ENCODE results near the gene HOXC12.

Gene HOXC12, protein sequence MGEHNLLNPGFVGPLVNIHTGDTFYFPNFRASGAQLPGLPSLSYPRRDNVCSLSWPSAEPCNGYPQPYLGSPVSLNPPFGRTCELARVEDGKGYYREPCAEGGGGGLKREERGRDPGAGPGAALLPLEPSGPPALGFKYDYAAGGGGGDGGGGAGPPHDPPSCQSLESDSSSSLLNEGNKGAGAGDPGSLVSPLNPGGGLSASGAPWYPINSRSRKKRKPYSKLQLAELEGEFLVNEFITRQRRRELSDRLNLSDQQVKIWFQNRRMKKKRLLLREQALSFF

DNA sequence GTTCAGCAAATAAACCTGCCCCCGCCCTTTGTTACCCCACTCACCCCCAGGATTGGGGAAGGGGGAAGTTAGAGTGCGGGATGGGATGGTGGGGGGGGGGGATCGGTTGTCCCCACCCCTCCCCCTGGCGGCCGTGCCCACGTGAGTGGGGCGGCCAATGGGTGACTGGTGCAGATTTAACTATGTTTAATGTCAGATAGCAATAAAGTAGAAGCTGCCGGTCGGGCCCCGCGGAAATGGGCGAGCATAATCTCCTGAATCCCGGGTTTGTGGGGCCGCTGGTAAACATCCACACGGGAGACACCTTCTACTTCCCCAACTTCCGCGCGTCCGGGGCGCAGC is at the start of gene HOXC12:
Gene HOXC12 (plus strand): TSS at position 210 of the 342 bp plus-strand sequence. CDS start 27 bp downstream, at position 237.
- H3K79me2 ChIP-seq (ENCODE audit: insufficient read depth, low read length): no peaks in the 10 kb centered on the region
- no peaks in the 10 kb centered on the region for H3F3A ChIP-seq (ENCODE audit: insufficient read depth, low read length)
- no peaks in the 10 kb centered on the region for H3K36me3 ChIP-seq (ENCODE audit: insufficient read depth, low read length)
- H3K9me3 ChIP-seq (ENCODE audit: low read length): no peaks in the 10 kb centered on the region
- no peaks in the 10 kb centered on the region; the same call in 1 of the 2 replicates for H3K27me3 ChIP-seq (ENCODE audit: insufficient read depth, low read length)
- H3K4me1 ChIP-seq (ENCODE audit: insufficient read depth, low read length, severe bottlenecking): no peaks in the 10 kb centered on the region
- H3K4me2 ChIP-seq (ENCODE audit: low read length): no peak within 1 kb of the TSS
- no peaks in the 10 kb centered on the region for H4K20me1 ChIP-seq (ENCODE audit: insufficient read depth, low read length)
- no peak within 1 kb of the TSS for H3K4me3 ChIP-seq (ENCODE audit: low read depth, low read length, poor library complexity, severe bottlenecking)
- no peak within 1 kb of the TSS for H2AFZ ChIP-seq (ENCODE audit: low read length)
- H3K9ac ChIP-seq (ENCODE audit: low read length): no peak within 1 kb of the TSS
- TF ChIP-seq, protein P1, sequence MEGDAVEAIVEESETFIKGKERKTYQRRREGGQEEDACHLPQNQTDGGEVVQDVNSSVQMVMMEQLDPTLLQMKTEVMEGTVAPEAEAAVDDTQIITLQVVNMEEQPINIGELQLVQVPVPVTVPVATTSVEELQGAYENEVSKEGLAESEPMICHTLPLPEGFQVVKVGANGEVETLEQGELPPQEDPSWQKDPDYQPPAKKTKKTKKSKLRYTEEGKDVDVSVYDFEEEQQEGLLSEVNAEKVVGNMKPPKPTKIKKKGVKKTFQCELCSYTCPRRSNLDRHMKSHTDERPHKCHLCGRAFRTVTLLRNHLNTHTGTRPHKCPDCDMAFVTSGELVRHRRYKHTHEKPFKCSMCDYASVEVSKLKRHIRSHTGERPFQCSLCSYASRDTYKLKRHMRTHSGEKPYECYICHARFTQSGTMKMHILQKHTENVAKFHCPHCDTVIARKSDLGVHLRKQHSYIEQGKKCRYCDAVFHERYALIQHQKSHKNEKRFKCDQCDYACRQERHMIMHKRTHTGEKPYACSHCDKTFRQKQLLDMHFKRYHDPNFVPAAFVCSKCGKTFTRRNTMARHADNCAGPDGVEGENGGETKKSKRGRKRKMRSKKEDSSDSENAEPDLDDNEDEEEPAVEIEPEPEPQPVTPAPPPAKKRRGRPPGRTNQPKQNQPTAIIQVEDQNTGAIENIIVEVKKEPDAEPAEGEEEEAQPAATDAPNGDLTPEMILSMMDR (IDR thresholded peaks at IDR 0.05; ENCODE audit: low read length): no peak
- no peak for TF ChIP-seq EZH2 (IDR thresholded peaks at IDR 0.05; ENCODE audit: borderline replicate concordance, low read length)
- no peaks in the 10 kb centered on the region for H3K9me2 ChIP-seq (ENCODE audit: low read depth, low read length)
- no peak within 1 kb of the TSS for H3K27ac ChIP-seq (ENCODE audit: low read depth, low read length, poor library complexity, severe bottlenecking)

DNA sequence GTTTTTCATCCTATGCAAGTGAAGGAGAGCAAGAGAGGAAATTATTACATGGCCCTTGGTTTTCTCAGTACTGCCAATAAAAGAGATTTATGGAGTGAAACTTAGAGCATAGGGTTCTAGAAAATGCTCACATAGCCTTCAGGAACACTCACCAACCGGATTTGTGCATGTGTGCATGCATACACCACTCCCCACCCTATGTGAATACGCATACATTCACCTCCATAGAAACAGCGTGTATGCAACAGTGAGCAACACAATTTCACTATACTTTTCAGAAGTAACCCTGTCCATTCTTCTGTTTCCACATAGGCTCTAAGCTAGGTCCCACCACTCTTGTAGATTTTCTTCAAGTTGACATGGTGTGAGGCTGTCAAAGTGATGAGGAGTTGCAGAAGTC is 47.6 kb upstream of the HOXC12 start:
- no peaks in the 10 kb centered on the region for H3K9me2 ChIP-seq (ENCODE audit: low read depth, low read length)
- H2AFZ ChIP-seq (ENCODE audit: low read length): no peak overlapping the region
- no peaks in the 10 kb centered on the region for H3F3A ChIP-seq (ENCODE audit: insufficient read depth, low read length)
- H3K79me2 ChIP-seq (ENCODE audit: insufficient read depth, low read length): no peaks in the 10 kb centered on the region
- H3K4me2 ChIP-seq (ENCODE audit: low read length): no peak overlapping the region
- H3K9me3 ChIP-seq (ENCODE audit: low read length): no peaks in the 10 kb centered on the region
- no peaks in the 10 kb centered on the region for H4K20me1 ChIP-seq (ENCODE audit: insufficient read depth, low read length)
- no peak overlapping the region for H3K4me3 ChIP-seq (ENCODE audit: low read depth, low read length, poor library complexity, severe bottlenecking)
- no peaks in the 10 kb centered on the region for H3K4me1 ChIP-seq (ENCODE audit: insufficient read depth, low read length, severe bottlenecking)
- no peak overlapping the region for H3K27ac ChIP-seq (ENCODE audit: low read depth, low read length, poor library complexity, severe bottlenecking)
- H3K27me3 ChIP-seq (ENCODE audit: insufficient read depth, low read length): no peaks in the 10 kb centered on the region
- no peak for TF ChIP-seq EZH2 (IDR thresholded peaks at IDR 0.05; ENCODE audit: borderline replicate concordance, low read length)
- TF ChIP-seq, protein P1 (IDR thresholded peaks at IDR 0.05; ENCODE audit: low read length): no peak
- no peak overlapping the region for H3K9ac ChIP-seq (ENCODE audit: low read length)
- H3K36me3 ChIP-seq (ENCODE audit: insufficient read depth, low read length): no peaks in the 10 kb centered on the region

DNA sequence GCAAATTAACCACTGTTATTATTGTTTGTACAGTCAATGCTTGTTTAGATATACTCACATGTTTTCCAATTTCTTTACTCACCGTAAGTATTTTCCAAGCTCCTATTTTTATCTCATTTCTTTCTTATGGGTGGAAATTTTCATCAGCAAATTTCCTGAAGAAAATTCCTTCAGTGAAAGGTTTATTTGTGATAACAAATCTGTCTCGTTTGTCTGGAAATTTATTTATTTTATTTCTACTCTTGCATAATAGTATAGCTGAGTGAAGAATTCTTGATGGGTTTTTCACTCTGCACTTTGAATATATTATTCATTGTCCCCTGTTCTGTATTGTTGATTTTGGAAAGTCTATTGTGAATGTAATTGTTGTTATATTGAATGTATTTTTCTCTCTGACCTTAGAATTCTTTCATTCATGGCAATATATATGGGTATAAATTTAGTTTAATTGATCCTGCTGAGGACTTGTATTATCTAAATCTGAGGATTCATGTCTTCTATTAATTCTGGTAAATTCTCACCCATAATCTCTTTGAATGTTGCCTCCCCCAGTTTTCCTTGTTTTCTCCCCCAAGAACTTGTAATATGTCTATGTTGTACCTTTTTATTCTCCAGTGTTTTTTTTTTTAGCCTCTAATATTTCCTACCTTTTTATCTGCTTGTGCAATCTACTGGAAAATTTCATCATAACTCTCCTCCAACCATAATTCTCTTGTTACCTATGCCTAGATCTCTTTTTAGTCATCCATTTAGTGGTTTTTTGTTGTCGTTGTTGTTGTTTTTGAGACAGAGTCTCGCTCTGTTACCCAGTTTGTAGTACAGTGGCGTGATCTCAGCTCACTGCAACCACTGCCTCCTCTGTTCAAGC is 37.7 kb upstream of the HOXC12 start:
- no peak overlapping the region for H3K4me2 ChIP-seq (ENCODE audit: low read length)
- H3K27ac ChIP-seq (ENCODE audit: low read depth, low read length, poor library complexity, severe bottlenecking): no peak overlapping the region
- H3K9ac ChIP-seq (ENCODE audit: low read length): no peak overlapping the region
- H3K36me3 ChIP-seq (ENCODE audit: insufficient read depth, low read length): no peaks in the 10 kb centered on the region
- no peak overlapping the region for H2AFZ ChIP-seq (ENCODE audit: low read length)
- H3K27me3 ChIP-seq (ENCODE audit: insufficient read depth, low read length): no peaks in the 10 kb centered on the region
- H3K4me3 ChIP-seq (ENCODE audit: low read depth, low read length, poor library complexity, severe bottlenecking): no peak overlapping the region
- no peaks in the 10 kb centered on the region for H3K79me2 ChIP-seq (ENCODE audit: insufficient read depth, low read length)
- no peaks in the 10 kb centered on the region for H3F3A ChIP-seq (ENCODE audit: insufficient read depth, low read length)
- H4K20me1 ChIP-seq (ENCODE audit: insufficient read depth, low read length): no peaks in the 10 kb centered on the region
- no peaks in the 10 kb centered on the region for H3K9me2 ChIP-seq (ENCODE audit: low read depth, low read length)
- H3K9me3 ChIP-seq (ENCODE audit: low read length): no peaks in the 10 kb centered on the region
- H3K4me1 ChIP-seq (ENCODE audit: insufficient read depth, low read length, severe bottlenecking): no peaks in the 10 kb centered on the region
- TF ChIP-seq EZH2 (IDR thresholded peaks at IDR 0.05; ENCODE audit: borderline replicate concordance, low read length): no peak
- TF ChIP-seq, protein P1 (IDR thresholded peaks at IDR 0.05; ENCODE audit: low read length): no peak

Data from OCI-LY1 (cell line).